ENCODE data around the gene PSMD4. TPM values are rescaled to one million over a fixed set of nuclear protein-coding genes. Genes with fewer than 3 reads are reported as not detected.
A peak's percentile ranks its signal among the peaks of the same experiment; 100 is the strongest.

PSMD4 gene
- total and polyA plus RNA-seq, 8 donors: 53.7 to 104 (median 82.7) TPM

GRCh38 chr1:151281969-151282882 is 27.7 kb downstream of the PSMD4 start, which contains the start of gene ZNF687:
TSS of gene ZNF687 (plus strand) at chr1:151282299. CDS start at chr1:151286292, 3,993 bp downstream.
- peak within 1 kb of the TSS; percentile 97 to 99 (median 98) for H3K27ac ChIP-seq
- ATAC-seq (peak; percentile 80 to 89 (median 82)), DNase-seq (peak; percentile 97 to 100 (median 100)), FAIRE-seq (peak; percentile 96)
- intact Hi-C loops (cut with DNase I): no loop called here
- H3K4me1 ChIP-seq: peaks cover 0 to 4% (median 2%) of the 10 kb centered on the region in 3 donors
- H3K27me3 ChIP-seq: no peaks in the 10 kb centered on the region
- TF ChIP-seq CTCF (IDR thresholded peaks at IDR 0.05): no peak
- H3K36me3 ChIP-seq: peaks cover 0 to 23% (median 11%) of the 10 kb centered on the region in 3 donors
- WGBS, 2 donors: 0% methylated on average over 47 to 74 of the region's 74 CpGs
- peak within 1 kb of the TSS; percentile 82 to 92 (median 86) for H3K4me3 ChIP-seq
- H3K9me3 ChIP-seq: no peaks in the 10 kb centered on the region

GRCh38 chr1:151282883-151283725 is 28.6 kb downstream of the PSMD4 start:
- intact Hi-C loops (cut with DNase I): no loop called here
- Histone ChIP-seq H3K36me3 (peaks cover 5 to 31% (median 18%) of the 10 kb centered on the region in 3 donors), H3K4me1 (peaks cover 0 to 4% (median 2%) of the 10 kb centered on the region in 3 donors), H3K27me3 (no peaks in the 10 kb centered on the region), H3K9me3 (no peaks in the 10 kb centered on the region), H3K27ac (peak overlapping the region; percentile 97 to 99 (median 98)), H3K4me3 (peak overlapping the region; percentile 82 to 92 (median 86))
- no peak for TF ChIP-seq CTCF (IDR thresholded peaks at IDR 0.05)
- DNase-seq: peak; percentile 39 to 85 (median 58)
- peak in 3 of 4 donors; percentile 0 to 1 (median 0) for ATAC-seq
- FAIRE-seq: no peak
- 3% methylated on average over 31 to 44 of the region's 44 CpGs for WGBS, 2 donors

- WGBS, 2 donors: 25 to 27% methylated on average over 2 of the region's 2 CpGs
- Histone ChIP-seq H3K4me1 (peaks cover 0 to 4% (median 2%) of the 10 kb centered on the region in 3 donors), H3K4me3 (peak overlapping the region in 3 of 4 donors; percentile 84 to 92 (median 89)), H3K36me3 (peaks cover 7 to 41% (median 18%) of the 10 kb centered on the region in 3 donors), H3K27me3 (no peaks in the 10 kb centered on the region), H3K9me3 (no peaks in the 10 kb centered on the region), H3K27ac (peak overlapping the region; percentile 97 to 99 (median 98))
- FAIRE-seq: no peak
- TF ChIP-seq CTCF (IDR thresholded peaks at IDR 0.05): no peak
- peak in 5 of 6 donors; percentile 69 to 83 (median 80) for DNase-seq
- peak in 3 of 4 donors; percentile 12 to 27 (median 22) for ATAC-seq
- intact Hi-C loops (cut with DNase I): no loop called here
These were observed 29.6 kb downstream of the PSMD4 start for GRCh38 chr1:151284013-151284577.

- Histone ChIP-seq H3K36me3 (peaks cover 7 to 60% (median 37%) of the 10 kb centered on the region in 3 donors), H3K4me1 (peaks cover 0 to 4% (median 2%) of the 10 kb centered on the region in 3 donors), H3K27me3 (no peaks in the 10 kb centered on the region), H3K9me3 (no peaks in the 10 kb centered on the region), H3K27ac (no peak overlapping the region), H3K4me3 (no peak overlapping the region)
- no peak for TF ChIP-seq CTCF (IDR thresholded peaks at IDR 0.05)
- peak in 1 of 6 donors; percentile 52 for DNase-seq
- WGBS, 2 donors: 85 to 86% methylated on average over 9 to 10 of the region's 10 CpGs
- intact Hi-C loops (cut with DNase I): no loop called here
- ATAC-seq: no peak
- FAIRE-seq: no peak
These were observed 32.2 kb downstream of the PSMD4 start for GRCh38 chr1:151286619-151287340.

Data from pancreas (tissue), 10 donors.